ENCODE data around the gene LAMTOR5. TPM values are rescaled to one million over a fixed set of nuclear protein-coding genes. Genes with fewer than 3 reads are reported as not detected.

LAMTOR5 gene
- total RNA-seq, result 92.5 and 102 TPM in 2 replicates

DNA sequence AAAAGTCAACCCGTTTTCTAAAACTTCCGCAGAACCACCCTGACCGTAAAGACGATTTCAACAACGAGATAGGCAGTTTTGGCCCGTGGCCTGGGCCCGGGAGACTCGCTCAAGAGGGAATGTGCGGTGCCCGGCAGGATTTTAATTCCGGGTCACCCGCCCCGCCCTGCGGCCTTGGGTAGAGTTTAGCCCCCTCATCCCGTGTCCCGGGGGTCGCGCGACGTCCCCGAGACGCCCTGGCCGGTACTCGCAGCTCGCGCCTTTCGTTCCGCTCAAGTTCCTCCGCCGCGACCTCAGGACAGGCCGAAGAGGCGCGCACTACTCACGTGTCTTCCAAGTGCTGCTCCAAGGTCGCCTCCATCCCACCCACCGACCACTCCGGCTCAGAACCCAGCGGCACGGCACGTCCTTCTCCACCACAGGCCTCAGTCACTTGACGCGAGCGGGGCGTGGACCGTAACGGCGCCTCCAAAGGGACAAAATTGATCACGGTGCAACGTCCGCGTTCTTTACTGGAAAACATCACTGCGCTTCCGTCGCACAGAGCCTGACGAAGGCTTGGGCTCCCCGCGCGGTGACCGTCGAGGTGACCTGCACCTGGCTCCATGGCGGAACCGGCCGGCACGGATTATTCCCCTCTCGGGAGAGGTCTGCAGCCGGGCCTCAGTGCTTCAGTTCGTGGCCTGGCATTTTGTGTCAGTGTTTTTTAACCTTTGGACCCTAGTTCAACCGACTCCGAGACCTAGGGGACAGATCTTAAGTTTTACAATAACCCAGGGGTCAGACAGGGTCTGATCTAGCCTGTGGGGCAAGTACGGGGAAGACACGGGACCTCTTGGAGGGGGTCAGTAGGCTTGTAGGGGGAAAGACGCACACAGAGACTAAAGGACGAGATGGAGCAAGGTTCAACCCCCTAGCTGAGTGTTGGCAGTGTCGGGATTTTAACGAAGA, at the start of gene LAMTOR5:
Gene LAMTOR5, minus strand, starts transcription at position 435 of the 951 bp plus-strand sequence. Its CDS starts 74 bp downstream, at position 361.

GRCh38 chr1:110450929-110451328, 43.4 kb upstream of the LAMTOR5 start, which contains the start of gene PROK1:
PROK1 (plus strand) TSS chr1:110451149; CDS start chr1:110451217, 68 bp downstream.

DNA sequence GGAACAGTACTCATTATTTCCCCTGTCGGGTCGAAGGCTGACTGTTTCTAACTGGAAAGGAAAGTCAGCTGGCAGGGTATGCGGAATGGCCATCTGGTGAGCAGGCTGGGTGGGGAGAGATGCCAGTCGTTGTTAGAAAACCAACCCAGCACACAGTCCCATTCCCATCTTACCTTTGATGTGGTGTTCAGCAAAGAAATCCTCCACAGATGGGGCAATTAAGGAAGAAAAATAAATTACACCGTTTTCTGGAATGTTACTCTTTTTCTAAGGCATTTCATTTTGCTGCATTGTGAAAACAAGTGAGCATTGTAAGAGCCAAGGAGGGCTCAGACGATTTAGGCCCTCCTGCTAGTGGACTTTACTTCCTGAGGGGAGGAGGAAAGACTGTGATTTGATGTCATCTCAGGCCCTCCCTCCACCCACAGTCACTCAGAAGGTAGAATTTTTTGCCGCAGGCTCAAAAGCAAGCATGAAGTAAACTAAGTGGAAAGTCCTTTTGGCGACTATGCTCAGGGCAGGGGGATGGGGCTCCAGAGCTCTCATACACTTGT, 16.7 kb downstream of the LAMTOR5 start, which contains the start of gene SLC16A4:
Gene SLC16A4, minus strand, starts transcription at position 335 of the 554 bp plus-strand sequence. CDS start 1,703 bp downstream, outside the sequence.

Other genes starting within 250 kb of the LAMTOR5 start
- gene KCNC4, start 197.4 kb downstream of the LAMTOR5 start, total RNA-seq, result 0.34 and 0.98 TPM in 2 replicates
- 28.6 and 30.5 TPM in 2 replicates for gene RBM15, start 68.3 kb downstream of the LAMTOR5 start, total RNA-seq
- gene SLC16A4, start 16.7 kb downstream of the LAMTOR5 start, total RNA-seq, result 0.17 and 0.54 TPM in 2 replicates
- not detected in 2 replicates for gene PROK1, start 43.5 kb upstream of the LAMTOR5 start, total RNA-seq
- gene KCNA10, start 111.5 kb upstream of the LAMTOR5 start, total RNA-seq, result under 0.01 TPM in 1 of 2 replicates, not detected in the other
- gene KCNA2, start 198.7 kb upstream of the LAMTOR5 start, total RNA-seq, result under 0.01 TPM in 1 of 2 replicates, not detected in the other

All from dermis lymphatic vessel endothelial cell (primary cell).